ENCODE measurements around the gene PROM1. TPM values are rescaled to one million over a fixed set of nuclear protein-coding genes. Genes with fewer than 3 reads are reported as not detected.

PROM1 gene
- total and polyA plus RNA-seq, 2 of the 4 experiments (the other 2 are of a cell fraction) = not detected

- no peaks in the 10 kb centered on the region for H3K79me1 ChIP-seq (ENCODE audit: low read depth in 1 of 2, low read length in 2 of 2)
- 67% methylated on average over 1 of the region's 6 CpGs; no CpG with 5 or more reads in 1 of the 2 experiments for WGBS, 2 experiments (ENCODE audit: extremely low coverage in 2 of 2, insufficient read length in 1 of 2)
- H2BK20ac ChIP-seq (ENCODE audit: low read depth, low read length) = no peak overlapping the region
- no peak overlapping the region for H3K4me3 ChIP-seq (ENCODE audit: insufficient read depth, low read depth, low read length)
- ATAC-seq (ENCODE audit: low read depth) = no peak
- no peak overlapping the region for H3K56ac ChIP-seq (ENCODE audit: extremely low read depth, insufficient read depth, low read length)
- H4K8ac ChIP-seq (ENCODE audit: low read depth in 2 of 2, low read length in 2 of 2) = no peak overlapping the region
- H2BK15ac ChIP-seq (ENCODE audit: low read depth, low read length) = no peak overlapping the region
- no peaks in the 10 kb centered on the region for H3K9me3 ChIP-seq (ENCODE audit: control insufficient read depth, insufficient read depth, low read length)
- ChIA-PET POLR2A (ENCODE audit: unreplicated experiment) (no interaction called here), CTCF (no interaction called here)
- no peak overlapping the region for H4K5ac ChIP-seq (ENCODE audit: low read depth, low read length)
- TF ChIP-seq RFX5 (IDR thresholded peaks at IDR 0.05; ENCODE audit: low read depth, low read length) = no peak
- TF ChIP-seq SMC3 (IDR thresholded peaks at IDR 0.05; ENCODE audit: low read depth, low read length) = no peak
- TF ChIP-seq POLR2A (IDR thresholded peaks at IDR 0.05; ENCODE audit: low read depth, low read length) = no peak
- H3K4me1 ChIP-seq (ENCODE audit: control insufficient read depth, insufficient read depth, low read length) = no peaks in the 10 kb centered on the region
- H3K9me1 ChIP-seq (ENCODE audit: insufficient read depth, low read length) = no peaks in the 10 kb centered on the region
- no peak overlapping the region for H2BK5ac ChIP-seq (ENCODE audit: low read depth, low read length, poor library complexity, severe bottlenecking)
- no TSS peak for BruUV-seq (replicated peaks)
- no peaks in the 10 kb centered on the region for H3K36me3 ChIP-seq (ENCODE audit: control insufficient read depth, insufficient read depth, low read length)
- H2AK5ac ChIP-seq (ENCODE audit: low read depth, low read length) = no peak overlapping the region
- H4K91ac ChIP-seq (ENCODE audit: insufficient read depth, low read depth, low read length) = no peak overlapping the region
- no peak overlapping the region for H2AFZ ChIP-seq (replicated peaks; ENCODE audit: low read length, poor library complexity)
- no peaks in the 10 kb centered on the region for H4K20me1 ChIP-seq (ENCODE audit: insufficient read depth, low read length)
- no peak overlapping the region for H3K18ac ChIP-seq (ENCODE audit: low read depth, low read length)
- H3K23ac ChIP-seq (ENCODE audit: low read depth, low read length) = no peak overlapping the region
- no peak overlapping the region for H3K27ac ChIP-seq (ENCODE audit: insufficient read depth, low read length)
- H3K27me3 ChIP-seq (ENCODE audit: control insufficient read depth, insufficient read depth, low read length) = peaks cover 7% of the 10 kb centered on the region
- no peak overlapping the region for H3K14ac ChIP-seq (replicated peaks; ENCODE audit: low read depth, low read length)
- no peak overlapping the region for H2AK9ac ChIP-seq (replicated peaks; ENCODE audit: low read depth, low read length, poor library complexity)
- in situ Hi-C loops (cut with MboI; ENCODE audit: low sequenced_read_pairs) = no loop called here
- no peak overlapping the region for H3K4ac ChIP-seq (ENCODE audit: low read depth, low read length)
- no peak overlapping the region for H3K9ac ChIP-seq (ENCODE audit: low read depth, low read length)
- no peak overlapping the region for H2BK120ac ChIP-seq (ENCODE audit: low read depth, low read length)
- dilution Hi-C loops (cut with HindIII; ENCODE audit: low sequenced_read_pairs, unreplicated experiment) = no loop called here
- no peak for DNase-seq
- H3K4me2 ChIP-seq (ENCODE audit: low read depth, low read length) = no peak overlapping the region
- intact Hi-C loops (cut with micrococcal nuclease) = no loop called here
These were observed 25.4 kb upstream of the PROM1 start for GRCh38 chr4:16109256-16109655.
